Activated naive CD8-positive, alpha-beta T cell (primary cell): ENCODE data around the gene MYO7B.

ENCODE experiments used
- H3K27ac Mint-ChIP-seq: one replicate; pipeline ENCODE4 v1.8.0; 2021; ENCODE audit warnings: mixed read lengths
- H3K27me3 Mint-ChIP-seq: one replicate; pipeline ENCODE4 v1.8.0; 2021; ENCODE audit warnings: mixed read lengths
- H3K36me3 Mint-ChIP-seq: one replicate; pipeline ENCODE4 v1.8.0; 2021; ENCODE audit warnings: mixed read lengths
- H3K4me1 Mint-ChIP-seq: one replicate; pipeline ENCODE4 v1.8.0; 2021; ENCODE audit warnings: low read depth, mixed read lengths
- H3K4me3 Mint-ChIP-seq: one replicate; pipeline ENCODE4 v1.8.0; 2021; ENCODE audit warnings: mild to moderate bottlenecking, mixed read lengths
- H3K9me3 Mint-ChIP-seq: one replicate; pipeline ENCODE4 v1.8.0; 2021; ENCODE audit warnings: low read depth, mixed read lengths

The MYO7B gene

DNA sequence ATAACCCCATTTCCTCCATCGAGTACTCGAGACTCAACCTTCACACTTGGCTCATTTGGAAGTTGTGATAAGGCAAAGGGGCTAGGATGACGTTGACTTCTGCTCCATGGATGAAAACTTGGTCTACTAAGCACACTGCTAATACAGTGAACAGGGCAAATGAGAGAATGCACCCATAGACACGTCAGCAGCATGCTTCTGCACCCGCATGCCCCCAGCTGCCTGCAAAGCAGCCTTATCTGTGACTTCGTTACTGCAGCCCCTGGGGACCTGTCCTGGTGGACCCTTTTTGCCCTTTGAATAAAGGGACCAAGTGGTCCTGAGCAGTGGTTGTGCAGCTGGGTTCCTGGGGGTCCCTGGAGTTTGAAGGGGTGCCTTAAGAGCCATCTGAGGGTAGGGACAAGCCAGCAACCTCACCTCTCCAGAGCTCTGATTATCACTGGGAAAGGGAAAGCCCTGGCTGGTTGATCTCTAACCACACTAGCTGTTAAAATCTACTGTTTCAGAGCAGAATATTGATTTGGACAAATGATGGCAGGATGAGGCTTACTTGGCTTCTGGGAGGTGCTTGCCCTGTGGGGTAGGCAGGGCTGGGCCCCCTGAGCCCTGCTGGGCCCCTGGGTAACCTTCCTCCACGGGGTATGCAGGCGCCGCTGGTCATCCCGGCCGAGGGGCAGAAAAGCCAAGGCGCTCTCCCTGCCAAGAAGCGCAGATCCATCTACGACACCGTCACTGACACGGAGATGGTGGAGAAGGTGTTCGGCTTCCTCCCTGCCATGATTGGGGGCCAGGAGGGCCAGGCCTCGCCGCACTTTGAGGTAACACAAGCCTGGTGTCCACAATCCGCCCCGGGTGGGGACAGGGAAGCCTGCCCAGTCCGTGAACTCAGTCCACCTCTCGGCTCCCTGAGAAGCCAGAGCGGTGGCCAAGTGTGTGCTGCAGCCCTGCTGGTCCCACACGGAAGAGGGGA is 72.9 kb downstream of the MYO7B start:
- Mint-ChIP-seq H3K4me1 (peaks cover 11% of the 10 kb centered on the region), H3K27me3 (no peaks in the 10 kb centered on the region), H3K4me3 (no peak overlapping the region), H3K27ac (no peak overlapping the region), H3K36me3 (peaks cover 4% of the 10 kb centered on the region), H3K9me3 (peaks cover 4% of the 10 kb centered on the region)

DNA sequence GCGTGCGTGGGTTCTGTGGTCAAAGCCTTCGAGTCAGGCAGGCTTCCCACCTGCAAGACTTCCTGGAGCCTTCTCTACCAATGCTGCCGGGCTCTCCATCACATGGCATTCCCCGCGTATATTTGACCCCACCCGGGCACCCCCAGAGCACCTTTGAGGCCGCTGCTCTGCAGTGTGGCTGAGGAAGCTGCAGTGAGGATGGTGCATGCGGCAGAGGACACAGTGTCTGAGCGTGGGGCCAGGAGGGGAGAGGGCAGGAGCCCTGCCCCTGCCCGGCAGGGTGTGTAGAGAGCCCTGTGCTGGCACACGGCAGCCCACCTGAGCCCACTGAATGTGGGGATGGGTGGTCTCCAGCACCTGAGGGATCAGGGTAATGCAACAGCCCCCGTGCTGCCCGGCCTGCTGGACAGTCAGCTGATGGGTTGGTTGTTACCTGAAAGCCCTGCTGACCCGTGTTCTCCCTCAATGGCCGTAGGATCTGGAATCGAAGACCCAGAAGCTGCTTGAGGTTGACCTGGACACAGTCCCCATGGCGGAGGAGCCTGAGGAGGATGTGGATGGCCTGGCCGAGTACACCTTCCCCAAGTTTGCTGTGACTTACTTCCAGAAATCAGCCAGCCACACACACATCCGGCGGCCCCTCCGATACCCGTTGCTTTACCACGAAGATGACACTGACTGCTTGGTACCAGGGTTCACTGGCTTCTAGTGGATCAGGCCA is 73.7 kb downstream of the MYO7B start:
- Mint-ChIP-seq H3K27me3 (no peaks in the 10 kb centered on the region), H3K27ac (no peak overlapping the region), H3K36me3 (peaks cover 9% of the 10 kb centered on the region), H3K4me3 (no peak overlapping the region), H3K9me3 (peaks cover 6% of the 10 kb centered on the region), H3K4me1 (peaks cover 11% of the 10 kb centered on the region)

DNA sequence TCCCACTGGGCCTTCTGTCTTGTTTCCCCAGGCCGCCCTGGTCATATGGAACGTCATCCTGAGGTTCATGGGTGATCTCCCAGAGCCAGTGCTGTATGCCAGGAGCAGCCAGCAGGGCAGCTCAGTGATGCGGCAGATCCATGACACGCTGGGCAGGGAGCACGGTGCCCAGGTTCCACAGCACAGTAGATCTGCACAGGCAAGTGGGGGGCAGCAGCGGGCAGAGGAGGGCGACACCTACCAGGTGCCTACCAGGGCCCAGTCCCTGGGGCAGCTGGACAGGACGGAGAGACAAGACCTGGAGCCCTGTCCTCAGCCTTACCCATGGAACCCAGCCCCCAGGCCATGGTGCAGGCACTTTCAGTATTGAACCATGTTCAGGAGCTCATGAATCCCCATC is 74.3 kb downstream of the MYO7B start:
- H3K4me3 Mint-ChIP-seq = no peak overlapping the region
- H3K9me3 Mint-ChIP-seq = peaks cover 6% of the 10 kb centered on the region
- no peaks in the 10 kb centered on the region for H3K27me3 Mint-ChIP-seq
- peaks cover 9% of the 10 kb centered on the region for H3K36me3 Mint-ChIP-seq
- H3K27ac Mint-ChIP-seq = no peak overlapping the region
- H3K4me1 Mint-ChIP-seq = peaks cover 11% of the 10 kb centered on the region

DNA sequence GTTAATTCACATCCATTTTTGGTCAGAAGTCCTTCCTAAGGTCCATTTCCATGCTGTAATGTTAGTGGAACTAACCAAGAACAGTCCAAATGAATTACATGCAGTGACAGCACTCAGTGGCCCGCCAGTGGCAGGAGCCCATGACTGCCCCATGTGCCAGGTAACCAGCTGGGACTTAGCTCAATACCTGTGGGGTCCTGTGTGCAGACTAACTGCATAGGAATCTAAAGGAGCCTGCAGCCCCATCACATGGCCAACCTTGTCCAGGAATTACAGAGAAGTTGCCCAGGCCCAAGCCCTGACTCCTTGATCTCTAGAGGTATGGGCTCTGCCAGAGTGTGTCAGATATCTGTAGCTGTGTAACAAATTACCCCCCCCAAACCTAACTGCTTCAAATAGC is 75.1 kb downstream of the MYO7B start:
- H3K4me1 Mint-ChIP-seq = peaks cover 18% of the 10 kb centered on the region
- H3K36me3 Mint-ChIP-seq = peaks cover 9% of the 10 kb centered on the region
- H3K9me3 Mint-ChIP-seq = peaks cover 6% of the 10 kb centered on the region
- no peaks in the 10 kb centered on the region for H3K27me3 Mint-ChIP-seq
- no peak overlapping the region for H3K4me3 Mint-ChIP-seq
- no peak overlapping the region for H3K27ac Mint-ChIP-seq

DNA sequence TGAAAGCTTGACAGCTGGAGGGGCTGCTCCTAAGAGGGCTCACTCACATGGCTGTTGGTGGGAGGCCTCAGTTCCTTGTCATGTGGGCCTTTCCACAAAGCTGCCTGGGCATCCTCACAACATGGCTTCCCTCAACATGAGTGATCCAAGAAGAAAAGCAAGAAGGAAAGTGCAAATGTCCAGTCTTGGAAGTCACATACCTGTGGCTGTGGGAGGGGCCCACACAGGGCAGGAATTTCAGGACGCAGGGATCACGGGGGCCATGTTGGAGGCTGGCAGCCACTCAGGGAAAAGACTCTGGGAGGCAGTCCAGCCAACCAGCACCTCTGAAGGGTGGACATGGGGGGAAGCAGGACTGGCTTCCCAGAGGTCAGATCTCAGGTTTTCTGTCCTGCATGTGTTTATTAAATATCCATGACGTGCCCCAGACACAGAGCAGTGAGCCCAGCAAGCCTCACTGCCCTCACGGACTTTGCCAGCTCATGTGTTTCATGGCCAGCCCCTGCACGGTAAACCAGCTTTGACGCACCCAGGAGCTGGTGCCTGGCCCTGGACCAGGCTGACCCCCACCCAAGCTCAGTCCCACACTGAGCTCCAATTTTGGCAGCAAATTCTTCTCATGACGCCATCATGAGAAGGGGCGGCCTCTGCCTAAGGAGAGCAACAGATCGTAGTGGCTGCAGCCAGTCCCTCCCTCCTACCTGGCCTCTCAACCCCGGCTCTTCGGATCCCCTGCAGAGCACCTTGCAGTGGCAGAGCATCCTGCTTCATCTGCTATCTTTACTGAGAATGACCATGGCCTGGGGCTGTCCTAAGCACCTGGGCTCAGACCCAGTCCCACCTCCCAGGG is 75.8 kb downstream of the MYO7B start:
- Mint-ChIP-seq H3K9me3 (peaks cover 6% of the 10 kb centered on the region), H3K27ac (no peak overlapping the region), H3K36me3 (peaks cover 9% of the 10 kb centered on the region), H3K4me3 (no peak overlapping the region), H3K27me3 (no peaks in the 10 kb centered on the region), H3K4me1 (peaks cover 25% of the 10 kb centered on the region)

DNA sequence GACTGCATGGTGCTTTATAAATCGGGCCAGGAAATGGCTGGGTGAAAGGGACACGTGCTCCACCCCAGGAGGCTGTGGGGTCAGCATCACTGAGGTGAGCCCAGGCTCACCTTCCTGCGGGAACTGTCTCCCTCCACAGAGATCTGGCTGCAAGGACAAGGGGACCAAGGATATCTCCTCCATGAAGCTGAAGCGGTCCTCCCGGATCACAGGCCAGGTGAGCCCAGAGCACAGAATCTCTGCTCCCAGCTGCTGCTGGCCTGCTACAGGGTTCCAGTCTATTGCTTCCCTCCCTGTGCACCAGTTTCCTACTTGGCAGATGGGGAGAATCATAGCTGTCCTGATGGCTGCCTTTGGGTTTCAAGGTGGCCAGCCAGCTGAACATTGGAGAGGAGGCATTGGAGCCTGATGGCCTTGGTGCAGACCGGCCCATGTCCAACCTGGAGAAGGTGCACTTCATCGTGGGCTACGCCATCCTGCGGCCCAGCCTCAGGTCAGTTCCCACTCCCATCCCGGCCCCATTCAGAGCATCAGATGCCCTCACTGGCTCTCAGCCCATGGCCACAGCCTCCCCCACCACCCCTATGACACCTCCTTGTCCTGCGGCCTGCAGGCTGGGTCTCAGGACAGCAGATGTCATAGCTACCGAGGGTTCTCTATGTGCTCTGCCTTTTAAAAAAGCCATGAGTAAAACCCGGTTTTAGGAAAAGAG is 76.8 kb downstream of the MYO7B start:
- Mint-ChIP-seq H3K9me3 (peaks cover 6% of the 10 kb centered on the region), H3K4me1 (peaks cover 35% of the 10 kb centered on the region), H3K27me3 (no peaks in the 10 kb centered on the region), H3K27ac (no peak overlapping the region), H3K36me3 (peaks cover 9% of the 10 kb centered on the region), H3K4me3 (no peak overlapping the region)

DNA sequence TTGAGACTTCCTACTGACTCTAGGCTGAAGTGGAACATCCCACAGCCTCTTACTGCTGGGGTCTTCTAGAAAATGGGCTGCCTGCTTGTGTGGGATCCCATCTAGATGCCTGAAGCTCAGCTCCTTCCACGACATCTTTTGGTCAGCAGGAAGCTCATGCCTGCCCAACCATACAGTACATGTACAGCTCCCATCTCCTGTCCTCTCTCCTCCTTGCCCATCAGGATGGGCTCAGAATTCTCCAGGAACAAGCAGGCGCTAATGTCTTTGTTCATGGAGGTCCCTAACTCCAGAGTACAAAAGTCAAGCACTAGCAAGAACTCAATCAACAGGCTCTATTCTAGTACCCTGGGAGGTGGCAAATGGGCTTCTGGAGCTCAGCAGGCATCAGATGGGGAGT is 78.8 kb downstream of the MYO7B start:
- H3K36me3 Mint-ChIP-seq = peaks cover 9% of the 10 kb centered on the region
- H3K4me3 Mint-ChIP-seq = no peak overlapping the region
- peaks cover 6% of the 10 kb centered on the region for H3K9me3 Mint-ChIP-seq
- no peaks in the 10 kb centered on the region for H3K27me3 Mint-ChIP-seq
- no peak overlapping the region for H3K27ac Mint-ChIP-seq
- peaks cover 37% of the 10 kb centered on the region for H3K4me1 Mint-ChIP-seq

DNA sequence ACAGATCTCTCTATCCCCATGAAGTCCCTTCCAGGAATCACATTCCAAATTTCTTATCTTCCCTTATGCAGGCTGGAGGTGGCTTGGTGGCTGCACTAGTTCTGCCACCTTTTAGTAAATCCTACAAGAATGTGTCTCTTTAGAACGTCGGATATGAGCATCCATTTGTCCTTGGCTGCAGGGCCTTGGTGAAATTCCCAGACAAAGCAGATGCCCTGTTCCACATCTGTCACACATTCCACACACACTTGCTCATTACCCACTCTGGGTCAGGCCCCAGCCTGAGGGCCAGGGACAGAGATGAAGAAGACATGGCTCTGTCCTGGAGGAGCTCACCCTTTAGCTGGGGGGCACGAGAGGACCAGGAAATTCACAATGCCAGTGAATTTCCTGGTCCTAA is 79.2 kb downstream of the MYO7B start:
- Mint-ChIP-seq H3K27ac (no peak overlapping the region), H3K27me3 (no peaks in the 10 kb centered on the region), H3K4me1 (peaks cover 33% of the 10 kb centered on the region), H3K4me3 (no peak overlapping the region), H3K9me3 (peaks cover 6% of the 10 kb centered on the region), H3K36me3 (peaks cover 9% of the 10 kb centered on the region)

DNA sequence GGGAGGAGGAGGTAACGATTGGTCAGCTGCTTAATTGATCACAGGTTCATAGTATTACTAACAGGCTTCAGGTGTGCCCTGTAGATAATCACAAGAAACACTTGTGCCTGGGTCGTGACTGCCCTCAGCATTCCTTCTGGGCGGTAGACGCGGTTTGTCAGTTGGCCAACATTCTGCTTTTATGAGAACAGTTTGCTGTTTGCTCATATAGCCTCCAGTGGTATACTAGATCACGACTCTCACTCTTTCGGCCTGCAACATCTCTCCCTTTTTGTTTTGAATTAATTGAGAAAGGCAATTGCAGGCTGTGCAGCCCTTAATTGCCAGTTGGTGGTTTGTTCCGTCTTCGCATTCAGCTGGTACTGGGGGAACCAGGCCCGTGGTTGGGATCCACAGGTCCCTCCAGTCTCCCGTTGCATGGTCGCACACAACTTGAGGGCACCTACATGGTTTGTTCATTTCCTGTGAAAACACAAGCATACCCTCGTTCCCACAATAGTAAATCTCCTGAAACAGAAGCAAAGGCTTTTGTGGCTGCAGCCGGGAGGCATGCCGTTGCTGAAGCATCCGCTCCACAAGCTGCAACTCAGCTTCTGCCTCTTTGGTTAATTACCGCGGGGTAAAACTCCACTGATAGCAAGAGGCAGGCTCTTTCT is 80.2 kb downstream of the MYO7B start:
- Mint-ChIP-seq H3K4me1 (peaks cover 28% of the 10 kb centered on the region), H3K27ac (peak overlapping the region; percentile 5), H3K27me3 (no peaks in the 10 kb centered on the region), H3K9me3 (peaks cover 6% of the 10 kb centered on the region), H3K4me3 (peak overlapping the region; percentile 60), H3K36me3 (peaks cover 9% of the 10 kb centered on the region)

DNA sequence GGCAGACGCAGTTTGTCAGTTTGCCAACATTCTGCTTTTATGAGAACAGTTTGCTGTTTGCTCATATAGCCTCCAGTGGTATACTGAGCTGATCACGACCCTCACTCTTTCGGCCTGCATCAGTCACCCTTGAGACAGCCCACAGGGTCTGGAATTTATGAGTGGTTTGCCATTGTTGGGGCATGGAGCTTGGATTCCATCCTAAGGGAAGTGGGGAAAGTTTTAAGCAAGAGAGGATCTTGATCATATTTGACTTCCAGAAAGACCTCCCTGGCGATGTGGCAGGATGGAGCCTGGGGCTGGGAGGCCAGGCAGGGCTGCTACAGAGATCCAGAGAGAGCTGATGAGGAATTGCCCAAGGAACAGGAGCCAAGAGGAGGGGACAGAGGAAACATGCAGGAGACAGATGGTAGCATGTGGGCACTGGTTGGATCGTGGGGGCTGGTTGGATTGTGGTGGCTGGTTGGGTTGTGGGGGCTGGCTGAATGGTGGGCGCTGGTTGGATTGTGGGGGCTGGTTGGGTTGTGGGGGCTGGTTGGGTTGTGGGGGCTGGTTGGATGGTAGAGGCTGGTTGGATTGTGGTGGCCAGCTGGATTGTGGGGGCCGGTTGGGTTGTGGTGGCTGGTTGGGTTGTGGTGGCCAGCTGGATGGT is 83.2 kb downstream of the MYO7B start:
- no peak overlapping the region for H3K27ac Mint-ChIP-seq
- H3K4me1 Mint-ChIP-seq = peaks cover 28% of the 10 kb centered on the region
- H3K9me3 Mint-ChIP-seq = no peaks in the 10 kb centered on the region
- H3K27me3 Mint-ChIP-seq = no peaks in the 10 kb centered on the region
- H3K36me3 Mint-ChIP-seq = peaks cover 4% of the 10 kb centered on the region
- no peak overlapping the region for H3K4me3 Mint-ChIP-seq

DNA sequence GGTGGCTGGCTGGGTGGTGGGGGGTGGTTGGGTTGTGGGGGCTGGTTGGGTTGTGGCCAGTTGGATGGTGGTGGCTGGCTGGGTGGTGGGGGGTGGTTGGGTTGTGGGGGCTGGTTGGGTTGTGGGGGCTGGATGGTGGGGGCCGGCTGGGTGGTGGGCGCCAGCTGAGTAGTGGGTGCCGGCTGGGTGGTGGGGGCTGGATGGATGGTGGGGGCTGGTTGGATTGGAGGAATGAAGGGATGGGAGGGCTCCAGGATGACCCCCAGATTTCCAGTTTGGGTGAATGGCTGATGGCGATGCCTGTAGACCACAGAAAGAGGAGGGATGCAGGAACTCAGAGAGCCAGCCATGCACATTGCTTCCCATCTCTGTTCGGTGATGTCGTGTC is 83.7 kb downstream of the MYO7B start:
- peaks cover 28% of the 10 kb centered on the region for H3K4me1 Mint-ChIP-seq
- no peaks in the 10 kb centered on the region for H3K36me3 Mint-ChIP-seq
- H3K4me3 Mint-ChIP-seq = no peak overlapping the region
- no peak overlapping the region for H3K27ac Mint-ChIP-seq
- H3K27me3 Mint-ChIP-seq = no peaks in the 10 kb centered on the region
- no peaks in the 10 kb centered on the region for H3K9me3 Mint-ChIP-seq

DNA sequence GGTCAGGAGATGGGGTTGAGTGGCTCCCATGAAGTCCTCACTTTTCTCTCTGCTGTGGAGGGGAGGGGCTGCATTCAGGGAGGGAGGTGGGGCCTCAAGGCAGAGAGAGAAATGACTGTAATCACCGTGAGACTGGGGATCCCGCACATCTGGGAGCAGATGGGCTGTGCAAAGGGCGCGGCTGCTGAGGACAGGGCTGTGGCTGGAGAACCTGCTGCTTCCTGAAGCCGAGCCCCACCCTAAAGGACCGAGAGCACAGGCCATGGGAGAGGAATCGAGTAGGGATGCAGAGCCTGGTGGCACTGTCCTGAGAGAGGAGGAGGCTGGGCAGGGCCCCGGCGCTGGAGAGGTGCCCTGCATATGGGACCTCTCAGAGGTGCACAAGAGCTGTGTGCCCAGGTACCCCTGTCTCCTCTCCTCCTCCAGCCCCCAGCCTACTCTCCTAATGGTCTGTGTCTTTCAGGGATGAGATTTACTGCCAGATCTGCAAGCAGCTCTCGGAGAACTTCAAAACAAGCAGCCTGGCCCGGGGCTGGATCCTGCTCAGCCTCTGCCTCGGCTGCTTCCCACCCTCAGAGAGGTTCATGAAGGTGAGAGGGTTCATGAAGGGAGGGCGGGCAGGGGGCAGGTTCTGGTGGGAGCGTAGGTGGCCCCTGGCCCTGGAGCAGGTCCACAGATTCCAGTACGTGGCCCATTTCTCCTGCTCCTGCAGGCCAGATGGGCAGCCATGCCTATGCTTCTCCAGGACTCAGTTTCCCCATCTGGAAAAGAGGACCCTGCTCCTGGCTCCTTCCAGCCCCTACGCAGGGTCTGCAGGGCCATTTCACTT is 84.6 kb downstream of the MYO7B start:
- H3K9me3 Mint-ChIP-seq = no peaks in the 10 kb centered on the region
- H3K27me3 Mint-ChIP-seq = no peaks in the 10 kb centered on the region
- no peak overlapping the region for H3K4me3 Mint-ChIP-seq
- peaks cover 26% of the 10 kb centered on the region for H3K4me1 Mint-ChIP-seq
- H3K36me3 Mint-ChIP-seq = no peaks in the 10 kb centered on the region
- H3K27ac Mint-ChIP-seq = no peak overlapping the region

DNA sequence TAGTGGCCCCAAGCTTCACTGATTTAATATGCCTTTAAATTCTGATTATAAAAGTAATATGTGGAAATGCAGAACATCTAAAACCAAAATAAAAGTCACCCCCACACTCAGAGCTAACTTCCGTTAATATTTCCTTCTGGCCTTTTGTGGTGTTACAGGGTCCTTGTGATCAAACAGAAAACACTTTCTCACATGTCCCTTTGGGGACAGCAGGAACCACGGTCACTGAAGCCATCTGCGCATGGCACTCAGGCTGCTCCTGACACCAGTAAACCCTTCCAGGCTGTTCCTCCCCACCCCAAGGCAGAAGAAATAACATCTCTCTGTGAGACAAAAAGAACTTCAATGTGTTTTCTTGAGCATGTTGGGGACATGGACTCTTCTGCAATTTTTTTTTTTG is 85.4 kb downstream of the MYO7B start:
- H3K9me3 Mint-ChIP-seq = no peaks in the 10 kb centered on the region
- H3K4me3 Mint-ChIP-seq = no peak overlapping the region
- no peaks in the 10 kb centered on the region for H3K36me3 Mint-ChIP-seq
- no peak overlapping the region for H3K27ac Mint-ChIP-seq
- H3K27me3 Mint-ChIP-seq = no peaks in the 10 kb centered on the region
- H3K4me1 Mint-ChIP-seq = peaks cover 18% of the 10 kb centered on the region
